ENCODE data around the gene DTX1.

Gene DTX1

DNA sequence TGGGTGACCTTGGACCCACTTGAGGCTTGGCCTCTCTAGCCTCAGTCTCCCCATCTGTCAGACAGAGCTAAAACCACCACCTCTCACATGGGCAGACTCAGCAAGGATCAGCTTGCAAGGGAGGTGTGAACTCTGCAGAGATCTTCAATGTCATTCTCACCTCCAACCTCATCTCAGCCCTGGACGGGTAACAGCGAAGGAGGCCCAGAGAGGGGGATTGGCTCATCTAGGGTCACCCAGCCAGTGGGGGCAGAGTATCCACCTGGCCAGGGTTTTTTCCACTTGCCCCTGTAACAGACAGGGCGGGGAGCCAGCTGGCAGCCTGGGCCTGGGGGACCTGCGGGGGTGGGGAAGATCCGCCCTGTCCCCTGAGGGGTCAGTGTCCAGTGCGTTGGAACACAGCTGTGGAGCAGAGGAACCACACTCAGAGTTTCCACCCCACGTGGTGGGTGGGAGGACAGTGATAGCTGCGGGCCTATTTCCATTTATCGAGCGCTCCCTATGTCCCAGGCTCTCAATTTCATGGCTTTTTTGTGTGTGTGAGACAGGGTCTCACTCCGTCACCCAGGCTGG is 27.4 kb downstream of the DTX1 start:
- TF ChIP-seq SUZ12 (IDR thresholded peaks at IDR 0.05; ENCODE audit: extremely low read depth, insufficient read depth, insufficient read length) (no peak), YY1 (IDR thresholded peaks at IDR 0.05; ENCODE audit: insufficient read depth, insufficient read length) (no peak), ZNF274 (IDR thresholded peaks at IDR 0.05; ENCODE audit: low read depth, low read length) (no peak)
- no peaks in the 10 kb centered on the region for H3K36me3 ChIP-seq (ENCODE audit: insufficient read depth, insufficient read length, low read length)
- H3K4me1 ChIP-seq (ENCODE audit: insufficient read depth, insufficient read length): peaks cover 11% of the 10 kb centered on the region
- DNase-seq (ENCODE audit: low read depth, low spot score): no peak
- H3K4me3 ChIP-seq (ENCODE audit: insufficient read length, low read depth): no peak overlapping the region
- no peaks in the 10 kb centered on the region for H3K9me3 ChIP-seq (ENCODE audit: insufficient read depth, low read length)
- H3K27me3 ChIP-seq (ENCODE audit: insufficient read depth, insufficient read length): peaks cover 10% of the 10 kb centered on the region
- peak overlapping the region; percentile 23 for H3K9ac ChIP-seq (ENCODE audit: insufficient read length, low read depth)

DNA sequence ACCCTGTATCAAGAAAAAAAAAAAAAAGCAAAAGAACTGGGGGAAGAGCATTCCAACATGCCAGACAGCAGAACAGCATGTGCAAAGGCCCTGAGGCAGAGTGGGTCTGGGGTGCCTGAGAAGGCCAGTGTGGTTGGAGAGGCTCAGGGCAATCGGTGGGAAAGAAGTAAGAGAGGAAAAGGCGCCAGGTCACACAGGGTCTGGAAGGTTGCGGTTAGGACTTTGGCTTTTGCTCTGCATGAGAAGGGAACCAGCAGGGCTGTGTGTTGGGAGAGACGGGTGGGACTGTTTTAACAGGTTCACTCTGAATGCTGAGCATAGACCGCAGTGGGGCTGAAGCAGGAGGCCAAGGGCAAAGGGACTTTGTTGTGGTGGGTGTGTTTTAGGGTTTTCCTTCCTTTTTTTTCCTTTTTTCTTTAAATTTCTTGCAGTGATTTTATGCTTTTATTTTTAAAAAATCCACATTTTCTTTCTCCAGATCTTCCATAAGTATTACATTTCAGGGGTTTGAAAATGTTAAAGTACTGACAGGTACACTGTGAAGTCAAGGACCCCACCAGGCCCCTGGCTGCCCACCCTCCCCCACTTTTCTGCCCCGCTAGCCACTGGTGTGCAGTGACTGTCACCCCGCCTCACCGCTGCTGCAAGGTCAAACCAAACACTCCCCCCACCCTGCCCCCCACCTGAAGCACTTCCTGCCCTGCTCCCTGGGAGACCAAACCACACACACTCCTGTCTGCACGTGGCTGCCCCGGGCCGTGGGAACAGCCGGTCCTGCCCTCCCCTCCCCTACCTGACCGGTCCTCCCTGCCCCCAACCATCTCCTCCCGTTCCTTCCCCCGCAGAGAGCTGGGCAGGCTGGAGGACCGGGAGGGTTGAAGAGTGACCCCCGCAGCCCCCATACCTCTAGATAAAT is 30.0 kb downstream of the DTX1 start:
- peaks cover 11% of the 10 kb centered on the region for H3K4me1 ChIP-seq (ENCODE audit: insufficient read depth, insufficient read length)

DNA sequence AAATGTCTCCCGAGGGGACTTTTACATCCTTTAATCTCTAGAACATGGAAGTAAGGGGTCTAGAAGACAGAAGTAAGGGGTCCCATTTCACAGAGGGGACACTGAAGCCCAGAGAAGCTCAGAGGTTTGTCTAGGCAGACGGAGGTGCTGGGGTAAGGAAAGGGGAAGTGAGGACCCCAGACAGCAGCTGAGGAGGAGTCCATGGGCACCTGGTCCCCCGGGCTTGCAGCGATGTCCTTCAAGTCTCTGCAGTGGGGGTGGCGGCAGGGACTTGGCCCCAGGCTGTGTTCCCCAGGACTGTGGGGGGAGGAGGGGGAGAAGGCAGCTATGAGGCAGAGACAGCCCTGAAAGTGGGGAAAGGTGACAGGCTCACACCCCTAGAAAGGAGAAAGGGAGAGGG is 30.7 kb downstream of the DTX1 start:
- H3K36me3 ChIP-seq (ENCODE audit: insufficient read depth, insufficient read length, low read length): no peaks in the 10 kb centered on the region
- H3K9me3 ChIP-seq (ENCODE audit: insufficient read depth, low read length): no peaks in the 10 kb centered on the region
- H3K4me1 ChIP-seq (ENCODE audit: insufficient read depth, insufficient read length): peaks cover 11% of the 10 kb centered on the region
- no peaks in the 10 kb centered on the region for H3K27me3 ChIP-seq (ENCODE audit: insufficient read depth, insufficient read length)
- peak overlapping the region; percentile 51 for H3K9ac ChIP-seq (ENCODE audit: insufficient read length, low read depth)
- no peak for DNase-seq (ENCODE audit: low read depth, low spot score)
- H3K4me3 ChIP-seq (ENCODE audit: insufficient read length, low read depth): no peak overlapping the region
- TF ChIP-seq SUZ12 (IDR thresholded peaks at IDR 0.05; ENCODE audit: extremely low read depth, insufficient read depth, insufficient read length): no peak
- TF ChIP-seq ZNF274 (IDR thresholded peaks at IDR 0.05; ENCODE audit: low read depth, low read length): no peak
- no peak for TF ChIP-seq YY1 (IDR thresholded peaks at IDR 0.05; ENCODE audit: insufficient read depth, insufficient read length)

More for the DNA sequence above, 30.0 kb downstream of the DTX1 start:
- no peaks in the 10 kb centered on the region for H3K9me3 ChIP-seq (ENCODE audit: insufficient read depth, low read length)
- no peaks in the 10 kb centered on the region for H3K36me3 ChIP-seq (ENCODE audit: insufficient read depth, insufficient read length, low read length)
- H3K27me3 ChIP-seq (ENCODE audit: insufficient read depth, insufficient read length): no peaks in the 10 kb centered on the region
- H3K9ac ChIP-seq (ENCODE audit: insufficient read length, low read depth): no peak overlapping the region
- DNase-seq (ENCODE audit: low read depth, low spot score): no peak
- TF ChIP-seq YY1 (IDR thresholded peaks at IDR 0.05; ENCODE audit: insufficient read depth, insufficient read length): no peak
- TF ChIP-seq ZNF274 (IDR thresholded peaks at IDR 0.05; ENCODE audit: low read depth, low read length): no peak
- no peak for TF ChIP-seq SUZ12 (IDR thresholded peaks at IDR 0.05; ENCODE audit: extremely low read depth, insufficient read depth, insufficient read length)
- no peak overlapping the region for H3K4me3 ChIP-seq (ENCODE audit: insufficient read length, low read depth)

DNA sequence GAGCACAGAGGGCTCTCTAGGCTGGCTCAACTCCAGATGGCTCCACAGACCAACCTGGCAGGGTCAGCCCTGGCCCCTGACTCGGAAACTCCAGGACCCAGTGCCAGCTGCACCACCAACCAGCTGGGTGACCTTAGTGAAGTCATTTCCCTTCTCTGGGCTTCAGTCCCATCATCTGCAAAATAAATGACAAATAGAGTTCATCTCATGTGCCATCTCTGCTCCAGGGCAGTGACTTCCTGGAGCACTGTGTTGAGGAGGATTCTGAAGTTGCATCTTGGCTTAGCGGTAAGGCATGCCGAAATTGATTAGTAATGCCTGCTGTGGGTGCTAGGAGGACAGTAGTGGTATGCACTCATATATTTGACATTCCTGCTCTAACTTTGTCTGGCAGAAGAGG is 31.5 kb downstream of the DTX1 start:
- H3K4me3 ChIP-seq (ENCODE audit: insufficient read length, low read depth): no peak overlapping the region
- TF ChIP-seq ZNF274 (IDR thresholded peaks at IDR 0.05; ENCODE audit: low read depth, low read length) (no peak), YY1 (IDR thresholded peaks at IDR 0.05; ENCODE audit: insufficient read depth, insufficient read length) (no peak), SUZ12 (IDR thresholded peaks at IDR 0.05; ENCODE audit: extremely low read depth, insufficient read depth, insufficient read length) (no peak)
- H3K9me3 ChIP-seq (ENCODE audit: insufficient read depth, low read length): no peaks in the 10 kb centered on the region
- DNase-seq (ENCODE audit: low read depth, low spot score): no peak
- H3K9ac ChIP-seq (ENCODE audit: insufficient read length, low read depth): no peak overlapping the region
- peaks cover 11% of the 10 kb centered on the region for H3K4me1 ChIP-seq (ENCODE audit: insufficient read depth, insufficient read length)
- no peaks in the 10 kb centered on the region for H3K36me3 ChIP-seq (ENCODE audit: insufficient read depth, insufficient read length, low read length)
- H3K27me3 ChIP-seq (ENCODE audit: insufficient read depth, insufficient read length): no peaks in the 10 kb centered on the region

DNA sequence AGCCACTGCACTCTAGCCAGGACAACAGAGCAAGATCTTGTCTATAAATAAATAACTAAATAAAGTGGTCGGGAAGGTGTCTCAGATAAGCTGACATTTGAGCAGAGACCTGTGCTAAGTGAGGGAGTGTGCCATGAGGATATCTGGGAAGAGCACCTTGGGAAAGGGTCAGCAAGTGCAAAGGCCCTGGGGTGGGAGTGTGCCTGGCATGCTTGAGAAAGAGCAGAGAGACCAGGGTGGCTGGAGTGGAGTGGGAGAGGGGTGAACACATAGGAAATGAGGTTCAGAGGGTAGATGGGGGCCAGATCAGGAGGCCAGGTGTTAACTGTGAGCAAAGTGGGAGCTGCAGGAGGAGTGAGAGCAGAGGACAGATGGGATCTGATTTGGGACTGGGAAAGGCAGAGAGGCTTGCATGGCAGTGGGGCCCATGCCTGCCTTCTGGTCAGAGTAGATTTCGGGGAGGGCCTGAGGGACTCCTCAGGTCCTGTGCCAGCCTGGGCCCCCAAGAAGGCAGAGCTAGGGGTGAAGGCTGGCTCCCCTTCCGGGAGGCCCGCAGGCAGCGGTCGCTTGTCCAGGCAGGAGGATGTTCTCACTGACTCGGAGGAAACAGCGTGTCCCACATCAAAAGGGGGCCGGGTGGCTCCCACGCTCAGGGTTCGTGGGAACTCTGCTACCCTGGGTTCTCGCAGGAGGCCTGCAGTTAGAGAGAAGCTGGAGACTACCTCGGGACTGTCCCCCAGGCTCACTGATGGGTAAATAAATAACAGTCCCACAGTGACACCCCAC is 32.6 kb downstream of the DTX1 start:
- Histone ChIP-seq H3K4me1 (ENCODE audit: insufficient read depth, insufficient read length) (peaks cover 7% of the 10 kb centered on the region), H3K9me3 (ENCODE audit: insufficient read depth, low read length) (no peaks in the 10 kb centered on the region), H3K9ac (ENCODE audit: insufficient read length, low read depth) (no peak overlapping the region), H3K4me3 (ENCODE audit: insufficient read length, low read depth) (no peak overlapping the region), H3K36me3 (ENCODE audit: insufficient read depth, insufficient read length, low read length) (no peaks in the 10 kb centered on the region), H3K27me3 (ENCODE audit: insufficient read depth, insufficient read length) (no peaks in the 10 kb centered on the region)
- DNase-seq (ENCODE audit: low read depth, low spot score): no peak
- TF ChIP-seq SUZ12 (IDR thresholded peaks at IDR 0.05; ENCODE audit: extremely low read depth, insufficient read depth, insufficient read length): no peak
- TF ChIP-seq YY1 (IDR thresholded peaks at IDR 0.05; ENCODE audit: insufficient read depth, insufficient read length): no peak
- TF ChIP-seq ZNF274 (IDR thresholded peaks at IDR 0.05; ENCODE audit: low read depth, low read length): no peak

DNA sequence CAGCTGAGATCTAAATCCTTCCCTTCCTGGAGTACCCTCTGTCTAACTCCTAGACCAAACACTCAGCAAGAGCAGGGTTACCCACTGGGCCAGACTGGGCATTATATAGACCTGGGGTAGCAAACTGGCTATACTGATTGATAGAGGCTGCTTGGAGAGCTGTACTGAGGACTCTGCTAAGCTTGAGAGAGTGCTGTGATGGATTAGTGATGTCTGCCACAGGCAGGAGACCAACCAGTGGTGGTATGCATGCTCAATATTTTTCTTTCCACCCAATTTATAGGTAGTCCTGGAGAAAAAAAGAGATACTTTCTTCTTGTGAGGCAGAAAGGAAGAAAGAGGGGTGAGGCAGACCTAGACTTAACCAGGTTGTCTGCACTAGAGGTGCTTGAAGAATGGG is 33.3 kb downstream of the DTX1 start:
- DNase-seq (ENCODE audit: low read depth, low spot score): no peak
- Histone ChIP-seq H3K36me3 (ENCODE audit: insufficient read depth, insufficient read length, low read length) (no peaks in the 10 kb centered on the region), H3K4me3 (ENCODE audit: insufficient read length, low read depth) (no peak overlapping the region), H3K4me1 (ENCODE audit: insufficient read depth, insufficient read length) (peaks cover 7% of the 10 kb centered on the region), H3K9ac (ENCODE audit: insufficient read length, low read depth) (no peak overlapping the region), H3K9me3 (ENCODE audit: insufficient read depth, low read length) (no peaks in the 10 kb centered on the region), H3K27me3 (ENCODE audit: insufficient read depth, insufficient read length) (no peaks in the 10 kb centered on the region)
- TF ChIP-seq SUZ12 (IDR thresholded peaks at IDR 0.05; ENCODE audit: extremely low read depth, insufficient read depth, insufficient read length): no peak
- TF ChIP-seq ZNF274 (IDR thresholded peaks at IDR 0.05; ENCODE audit: low read depth, low read length): no peak
- TF ChIP-seq YY1 (IDR thresholded peaks at IDR 0.05; ENCODE audit: insufficient read depth, insufficient read length): no peak

Data from NT2/D1 (cell line).